HG02763 (cell line): ENCODE results near the gene GALNT2.

Experiments
- ATAC-seq: cut with Tn5 transposase; IDR thresholded peaks from one replicate; pipeline ENCODE4 v1.9.1; 2021; ENCODE audit warnings: mild to moderate bottlenecking, moderate library complexity; ENCODE audit not compliant: unreplicated experiment

Gene GALNT2

GRCh38 chr1:230270185-230270558 is 203.1 kb downstream of the GALNT2 start:
- no peak for ATAC-seq

- ATAC-seq = peak; percentile 42
Observed at GRCh38 chr1:230270559-230271281, 203.7 kb downstream of the GALNT2 start.

- no peak for ATAC-seq
Observed at GRCh38 chr1:230271300-230272035, 204.4 kb downstream of the GALNT2 start.

GRCh38 chr1:230272557-230272956 is 205.5 kb downstream of the GALNT2 start:
- ATAC-seq = no peak

- no peak for ATAC-seq
Observed at GRCh38 chr1:230273141-230273710, 206.2 kb downstream of the GALNT2 start.

- ATAC-seq = no peak
Observed at GRCh38 chr1:230274254-230274653, 207.2 kb downstream of the GALNT2 start.

- ATAC-seq = no peak
Observed at GRCh38 chr1:230276401-230276800, 209.4 kb downstream of the GALNT2 start.

- no peak for ATAC-seq
Observed at GRCh38 chr1:230277201-230278025, 210.4 kb downstream of the GALNT2 start.

- no peak for ATAC-seq
Observed at GRCh38 chr1:230278376-230278775, 211.3 kb downstream of the GALNT2 start.

GRCh38 chr1:230278871-230279582 is 212.0 kb downstream of the GALNT2 start:
- no peak for ATAC-seq

- ATAC-seq = no peak
Observed at GRCh38 chr1:230279583-230279945, 212.5 kb downstream of the GALNT2 start.

- ATAC-seq = no peak
Observed at GRCh38 chr1:230280054-230280795, 213.2 kb downstream of the GALNT2 start.

- ATAC-seq = no peak
Observed at GRCh38 chr1:230280906-230281413, 213.9 kb downstream of the GALNT2 start.

- no peak for ATAC-seq
Observed at GRCh38 chr1:230281556-230281955, 214.5 kb downstream of the GALNT2 start.

GRCh38 chr1:230282157-230282556 is 215.1 kb downstream of the GALNT2 start:
- ATAC-seq = no peak

GRCh38 chr1:230283678-230284077 is 216.6 kb downstream of the GALNT2 start:
- no peak for ATAC-seq

- no peak for ATAC-seq
Observed at GRCh38 chr1:230284891-230285290, 217.9 kb downstream of the GALNT2 start.

- no peak for ATAC-seq
Observed at GRCh38 chr1:230285351-230285750, 218.3 kb downstream of the GALNT2 start.

- no peak for ATAC-seq
Observed at GRCh38 chr1:230286166-230286889, 219.3 kb downstream of the GALNT2 start.
